ENCODE data around the gene RPL37.
"Not testable (repeated sequence)": the region's sequence is repeated elsewhere in the genome, so short reads cannot be mapped to it uniquely, and the experiment has no call there.

Gene RPL37

GRCh38 chr5:40798801-40799210 lies 36.2 kb downstream of the RPL37 start:
- DNase-seq (ENCODE audit: low spot score in 2 of 2), result no peak

GRCh38 chr5:40798012-40798800 lies 36.8 kb downstream of the RPL37 start, which contains the start of gene PRKAA1:
TSS of gene PRKAA1 (minus strand) at chr5:40798374. CDS start at chr5:40798189, 185 bp downstream.
- Mint-ChIP-seq H3K4me3 (peak within 1 kb of the TSS; percentile 91), H3K27ac (ENCODE audit: low read depth) (peak within 1 kb of the TSS; percentile 82), H3K9me3 (no peaks in the 10 kb centered on the region), H3K36me3 (ENCODE audit: insufficient read depth) (peaks cover 7% of the 10 kb centered on the region), H3K27me3 (no peaks in the 10 kb centered on the region), H3K4me1 (peaks cover 28% of the 10 kb centered on the region)
- DNase-seq (ENCODE audit: low spot score in 2 of 2), result peak; percentile 81 to 84
- ATAC-seq (replicated peaks; ENCODE audit: extremely low read depth, poor library complexity, severe bottlenecking), result peak; percentile 93

More at GRCh38 chr5:40798801-40799210, 36.2 kb downstream of the RPL37 start:
- Mint-ChIP-seq H3K27ac (ENCODE audit: low read depth) (peak overlapping the region; percentile 82), H3K9me3 (no peaks in the 10 kb centered on the region), H3K4me1 (peaks cover 22% of the 10 kb centered on the region), H3K27me3 (no peaks in the 10 kb centered on the region), H3K4me3 (peak overlapping the region; percentile 91), H3K36me3 (ENCODE audit: insufficient read depth) (peaks cover 7% of the 10 kb centered on the region)
- no peak for ATAC-seq (replicated peaks; ENCODE audit: extremely low read depth, poor library complexity, severe bottlenecking)

- no peaks in the 10 kb centered on the region for H3K9me3 Mint-ChIP-seq
- H3K27me3 Mint-ChIP-seq, result no peaks in the 10 kb centered on the region
- peak overlapping the region; percentile 82 for H3K27ac Mint-ChIP-seq (ENCODE audit: low read depth)
- peak overlapping the region; percentile 91 for H3K4me3 Mint-ChIP-seq
- H3K4me1 Mint-ChIP-seq, result peaks cover 30% of the 10 kb centered on the region
- ATAC-seq (replicated peaks; ENCODE audit: extremely low read depth, poor library complexity, severe bottlenecking) (peak; percentile 48), DNase-seq (ENCODE audit: low spot score in 2 of 2) (peak; percentile 60)
- H3K36me3 Mint-ChIP-seq (ENCODE audit: insufficient read depth), result peaks cover 9% of the 10 kb centered on the region
Measured at GRCh38 chr5:40797273-40798011, 37.6 kb downstream of the RPL37 start.

- ATAC-seq (replicated peaks; ENCODE audit: extremely low read depth, poor library complexity, severe bottlenecking) (no peak), DNase-seq (ENCODE audit: low spot score in 2 of 2) (no peak)
- Mint-ChIP-seq H3K4me1 (peaks cover 31% of the 10 kb centered on the region), H3K36me3 (ENCODE audit: insufficient read depth) (peaks cover 9% of the 10 kb centered on the region), H3K9me3 (no peaks in the 10 kb centered on the region), H3K27ac (ENCODE audit: low read depth) (no peak overlapping the region), H3K27me3 (no peaks in the 10 kb centered on the region), H3K4me3 (peak overlapping the region; percentile 91)
Measured at GRCh38 chr5:40796487-40796889, 38.5 kb downstream of the RPL37 start.

- peaks cover 10% of the 10 kb centered on the region for H3K36me3 Mint-ChIP-seq (ENCODE audit: insufficient read depth)
- H3K4me1 Mint-ChIP-seq, result peaks cover 45% of the 10 kb centered on the region
- not testable (repeated sequence) for H3K27ac Mint-ChIP-seq (ENCODE audit: low read depth); H3K27me3 Mint-ChIP-seq; ATAC-seq (replicated peaks; ENCODE audit: extremely low read depth, poor library complexity, severe bottlenecking); H3K4me3 Mint-ChIP-seq; DNase-seq (ENCODE audit: low spot score in 2 of 2); H3K9me3 Mint-ChIP-seq
Measured at GRCh38 chr5:40794877-40795276, 40.1 kb downstream of the RPL37 start.

- H3K9me3 Mint-ChIP-seq; H3K27ac Mint-ChIP-seq (ENCODE audit: low read depth); H3K27me3 Mint-ChIP-seq; ATAC-seq (replicated peaks; ENCODE audit: extremely low read depth, poor library complexity, severe bottlenecking); DNase-seq (ENCODE audit: low spot score in 2 of 2); H3K4me3 Mint-ChIP-seq: not testable (repeated sequence)
- H3K4me1 Mint-ChIP-seq, result peaks cover 51% of the 10 kb centered on the region
- H3K36me3 Mint-ChIP-seq (ENCODE audit: insufficient read depth), result peaks cover 10% of the 10 kb centered on the region
Measured at GRCh38 chr5:40794340-40794739, 40.7 kb downstream of the RPL37 start.

GRCh38 chr5:40792691-40793090 lies 42.3 kb downstream of the RPL37 start:
- H3K9me3 Mint-ChIP-seq; H3K4me3 Mint-ChIP-seq; DNase-seq (ENCODE audit: low spot score in 2 of 2); H3K27ac Mint-ChIP-seq (ENCODE audit: low read depth); ATAC-seq (replicated peaks; ENCODE audit: extremely low read depth, poor library complexity, severe bottlenecking); H3K27me3 Mint-ChIP-seq: not testable (repeated sequence)
- H3K4me1 Mint-ChIP-seq, result peaks cover 53% of the 10 kb centered on the region
- H3K36me3 Mint-ChIP-seq (ENCODE audit: insufficient read depth), result peaks cover 12% of the 10 kb centered on the region

- peaks cover 58% of the 10 kb centered on the region for H3K4me1 Mint-ChIP-seq
- no peak for DNase-seq (ENCODE audit: low spot score in 2 of 2)
- H3K27me3 Mint-ChIP-seq, result no peaks in the 10 kb centered on the region
- no peak overlapping the region for H3K27ac Mint-ChIP-seq (ENCODE audit: low read depth)
- no peak for ATAC-seq (replicated peaks; ENCODE audit: extremely low read depth, poor library complexity, severe bottlenecking)
- peaks cover 12% of the 10 kb centered on the region for H3K36me3 Mint-ChIP-seq (ENCODE audit: insufficient read depth)
- no peaks in the 10 kb centered on the region for H3K9me3 Mint-ChIP-seq
- H3K4me3 Mint-ChIP-seq, result no peak overlapping the region
Measured at GRCh38 chr5:40791715-40792139, 43.3 kb downstream of the RPL37 start.

- peaks cover 14% of the 10 kb centered on the region for H3K36me3 Mint-ChIP-seq (ENCODE audit: insufficient read depth)
- no peaks in the 10 kb centered on the region for H3K9me3 Mint-ChIP-seq
- no peak for DNase-seq (ENCODE audit: low spot score in 2 of 2)
- no peak overlapping the region for H3K4me3 Mint-ChIP-seq
- peak overlapping the region; percentile 35 for H3K27ac Mint-ChIP-seq (ENCODE audit: low read depth)
- H3K27me3 Mint-ChIP-seq, result no peaks in the 10 kb centered on the region
- ATAC-seq (replicated peaks; ENCODE audit: extremely low read depth, poor library complexity, severe bottlenecking), result no peak
- peaks cover 65% of the 10 kb centered on the region for H3K4me1 Mint-ChIP-seq
Measured at GRCh38 chr5:40790947-40791593, 44.0 kb downstream of the RPL37 start.

- H3K27ac Mint-ChIP-seq (ENCODE audit: low read depth); ATAC-seq (replicated peaks; ENCODE audit: extremely low read depth, poor library complexity, severe bottlenecking); H3K9me3 Mint-ChIP-seq; DNase-seq (ENCODE audit: low spot score in 2 of 2); H3K4me3 Mint-ChIP-seq; H3K27me3 Mint-ChIP-seq: not testable (repeated sequence)
- H3K36me3 Mint-ChIP-seq (ENCODE audit: insufficient read depth), result peaks cover 10% of the 10 kb centered on the region
- H3K4me1 Mint-ChIP-seq, result peaks cover 67% of the 10 kb centered on the region
Measured at GRCh38 chr5:40788941-40789340, 46.1 kb downstream of the RPL37 start.

- DNase-seq (ENCODE audit: low spot score in 2 of 2) (no peak), ATAC-seq (replicated peaks; ENCODE audit: extremely low read depth, poor library complexity, severe bottlenecking) (no peak)
- H3K27ac Mint-ChIP-seq (ENCODE audit: low read depth), result no peak overlapping the region
- H3K27me3 Mint-ChIP-seq, result no peaks in the 10 kb centered on the region
- H3K4me3 Mint-ChIP-seq, result no peak overlapping the region
- H3K9me3 Mint-ChIP-seq, result no peaks in the 10 kb centered on the region
- peaks cover 60% of the 10 kb centered on the region for H3K4me1 Mint-ChIP-seq
- H3K36me3 Mint-ChIP-seq (ENCODE audit: insufficient read depth), result peaks cover 8% of the 10 kb centered on the region
Measured at GRCh38 chr5:40787986-40788385, 47.0 kb downstream of the RPL37 start.

- H3K4me1 Mint-ChIP-seq, result peaks cover 72% of the 10 kb centered on the region
- not testable (repeated sequence) for DNase-seq (ENCODE audit: low spot score in 2 of 2); H3K27ac Mint-ChIP-seq (ENCODE audit: low read depth); ATAC-seq (replicated peaks; ENCODE audit: extremely low read depth, poor library complexity, severe bottlenecking); H3K4me3 Mint-ChIP-seq; H3K36me3 Mint-ChIP-seq (ENCODE audit: insufficient read depth); H3K9me3 Mint-ChIP-seq; H3K27me3 Mint-ChIP-seq
Measured at GRCh38 chr5:40786664-40787063, 48.4 kb downstream of the RPL37 start.
